SH-SY5Y (cell line): ENCODE data around the gene PTPRO.

Experiments
- GATA2 ChIP-seq: IDR thresholded peaks from 2 replicates; pipeline ENCODE4 v1.6.1; 2011; ENCODE audit warnings: mild to moderate bottlenecking, low read depth, low read length
- GATA3 ChIP-seq: IDR thresholded peaks from 2 replicates; pipeline ENCODE4 v1.6.1; 2011; ENCODE audit warnings: low read depth, mild to moderate bottlenecking, low read length, moderate library complexity

PTPRO gene

GRCh38 chr12:15534874-15535273 is 212.6 kb downstream of the PTPRO start:
- no peak for TF ChIP-seq GATA2

DNA sequence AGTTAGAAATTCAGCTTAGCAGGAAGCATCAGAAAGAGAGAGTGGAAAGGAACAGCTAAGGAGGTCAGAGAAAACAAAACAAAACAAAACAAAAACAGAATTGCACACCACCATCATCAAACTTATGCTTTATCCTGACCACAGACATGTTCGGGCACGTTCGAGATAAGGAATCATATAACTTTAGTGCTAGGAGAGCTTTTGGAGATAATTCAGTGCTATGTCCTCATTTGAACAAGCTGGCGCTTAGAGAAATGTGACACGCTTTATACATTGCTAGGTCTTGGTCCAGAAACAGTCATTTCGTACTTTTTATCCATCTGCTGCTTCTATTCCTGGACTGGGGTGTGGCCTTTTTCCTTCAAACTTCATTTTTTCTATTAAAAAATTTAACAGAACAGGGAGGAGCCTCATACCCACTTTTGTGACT is 213.1 kb downstream of the PTPRO start:
- no peak for TF ChIP-seq GATA2
- no peak for TF ChIP-seq GATA3

DNA sequence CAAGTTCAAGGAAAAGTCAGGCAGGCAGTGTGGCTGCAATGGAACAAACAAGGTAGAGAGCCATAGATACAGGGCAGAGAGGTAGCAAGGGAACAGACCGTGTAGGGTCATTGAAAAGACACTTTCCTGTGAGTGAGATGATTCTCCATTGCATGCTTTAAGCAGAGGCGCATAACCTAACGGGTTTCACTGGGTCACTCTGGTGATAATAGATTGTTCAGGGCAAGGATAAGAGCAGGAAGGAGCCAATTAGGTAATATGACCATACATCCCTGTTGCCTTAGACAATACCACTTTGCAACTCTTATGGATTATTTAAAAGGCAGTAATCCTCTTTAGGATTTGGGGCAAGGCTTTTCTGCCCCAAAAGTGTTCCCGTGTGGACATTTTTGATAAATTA is 214.1 kb downstream of the PTPRO start:
- TF ChIP-seq GATA3 (no peak), GATA2 (no peak)

DNA sequence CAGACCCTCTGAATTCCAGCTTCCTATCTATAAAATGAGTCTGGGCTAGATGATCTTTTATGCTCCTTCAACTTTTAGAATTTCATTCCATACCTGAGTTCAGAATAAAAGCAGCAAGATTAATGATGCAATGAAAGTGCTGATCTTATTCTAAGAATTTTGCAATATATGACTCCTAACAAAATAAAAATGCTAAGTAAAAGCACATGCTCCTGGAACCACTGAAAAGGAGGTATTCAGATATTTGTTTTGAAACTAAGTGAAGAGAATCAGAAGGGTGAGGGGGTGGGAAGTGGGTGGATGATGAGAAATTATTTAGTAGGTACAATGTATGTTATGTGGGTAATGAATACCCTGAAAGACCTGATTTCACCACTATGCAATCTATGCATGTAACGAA is 216.6 kb downstream of the PTPRO start:
- TF ChIP-seq GATA3 (no peak), GATA2 (no peak)

GRCh38 chr12:15540005-15540404 is 217.7 kb downstream of the PTPRO start:
- TF ChIP-seq GATA2 (no peak), GATA3 (no peak)

DNA sequence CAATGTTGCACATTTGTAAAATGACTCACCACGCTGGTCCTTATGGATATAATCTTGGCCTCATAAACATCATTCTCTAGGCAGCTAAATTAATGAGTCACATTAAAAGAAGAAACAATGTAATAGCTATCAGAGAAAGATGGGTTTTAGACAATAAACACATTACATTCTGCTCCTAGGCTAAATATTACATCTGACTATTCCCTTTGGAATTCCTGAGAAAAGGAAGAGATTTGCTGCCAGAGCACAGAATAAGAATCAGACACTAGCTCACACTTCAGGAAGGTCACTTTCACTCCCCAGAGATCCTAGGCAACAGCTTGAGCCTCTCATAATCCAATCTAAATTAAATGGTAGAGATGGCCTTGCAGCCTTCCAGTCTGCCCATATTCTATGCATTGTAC is 218.2 kb downstream of the PTPRO start:
- TF ChIP-seq GATA2 = no peak
- TF ChIP-seq GATA3 = no peak

DNA sequence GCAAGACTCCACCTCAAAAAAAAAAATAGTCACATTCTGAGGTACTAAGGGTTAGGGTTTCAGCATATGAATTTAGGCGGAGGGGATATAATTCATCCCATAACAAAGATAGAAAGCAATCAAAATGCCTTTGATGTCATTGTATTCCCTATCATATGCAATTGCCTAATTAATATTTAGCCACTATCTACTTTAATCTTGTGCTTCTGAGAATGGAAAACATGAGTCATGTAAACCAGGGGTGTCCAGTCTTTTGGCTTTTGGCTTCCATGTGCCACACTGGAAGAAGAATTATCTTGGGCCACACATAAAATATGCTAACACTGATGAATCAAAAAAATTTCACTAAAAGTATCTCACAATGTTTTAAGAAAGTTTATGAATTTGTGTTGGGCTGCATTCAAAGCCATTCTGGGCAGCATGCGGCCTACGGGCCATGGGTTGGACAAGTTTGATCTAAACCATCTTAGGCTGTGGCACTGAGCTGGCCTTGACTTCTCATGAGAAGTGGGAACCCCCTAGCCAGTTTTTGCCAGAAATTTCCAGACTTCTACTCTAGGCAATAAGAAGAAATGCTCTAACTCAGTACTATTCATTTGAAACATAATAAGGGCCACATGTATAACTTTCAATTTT is 219.8 kb downstream of the PTPRO start:
- TF ChIP-seq GATA3 (no peak), GATA2 (no peak)

GRCh38 chr12:15543347-15543746 is 221.0 kb downstream of the PTPRO start:
- TF ChIP-seq GATA2 = no peak
- no peak for TF ChIP-seq GATA3

DNA sequence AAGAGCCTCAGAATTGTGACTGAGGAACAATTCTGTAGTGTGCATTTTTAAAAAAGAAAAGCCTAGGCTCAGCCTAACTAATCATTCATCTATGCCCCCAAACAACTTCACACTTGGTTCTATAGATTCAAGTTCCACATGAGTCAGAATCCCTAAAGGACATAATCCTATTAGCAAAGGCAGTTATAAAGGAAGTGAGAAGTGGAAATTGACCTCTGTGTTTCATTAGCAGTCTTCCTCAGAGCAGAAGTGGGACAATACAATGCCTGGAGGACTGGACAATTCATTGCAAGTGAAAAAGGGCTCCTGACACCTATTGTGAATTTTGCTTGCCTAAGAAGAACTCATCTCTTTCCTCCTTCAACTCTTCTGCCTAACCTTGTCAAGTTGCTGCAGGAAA is 222.3 kb downstream of the PTPRO start:
- no peak for TF ChIP-seq GATA3
- TF ChIP-seq GATA2 = no peak

DNA sequence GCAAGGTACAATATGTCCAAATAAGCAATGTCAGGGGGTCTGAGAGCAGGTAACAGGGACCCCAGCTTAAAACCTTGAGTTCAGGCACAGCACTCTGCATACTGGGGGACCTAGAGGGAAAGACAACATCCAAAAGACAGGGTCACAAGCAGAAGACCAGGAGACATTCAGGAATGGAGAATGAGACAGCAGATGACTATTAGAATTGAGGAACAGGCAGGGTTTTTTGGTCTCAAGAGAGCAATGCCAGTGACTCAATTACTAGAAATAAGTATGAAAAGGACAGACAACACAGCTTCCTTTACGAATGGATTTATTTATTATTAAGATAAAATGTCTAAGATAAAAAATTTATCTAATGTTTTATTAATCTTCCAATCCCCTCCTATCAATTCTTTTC is 223.0 kb downstream of the PTPRO start:
- TF ChIP-seq GATA3 = no peak

GRCh38 chr12:15546102-15546701 is 223.9 kb downstream of the PTPRO start:
- TF ChIP-seq GATA3 (no peak), GATA2 (no peak)

DNA sequence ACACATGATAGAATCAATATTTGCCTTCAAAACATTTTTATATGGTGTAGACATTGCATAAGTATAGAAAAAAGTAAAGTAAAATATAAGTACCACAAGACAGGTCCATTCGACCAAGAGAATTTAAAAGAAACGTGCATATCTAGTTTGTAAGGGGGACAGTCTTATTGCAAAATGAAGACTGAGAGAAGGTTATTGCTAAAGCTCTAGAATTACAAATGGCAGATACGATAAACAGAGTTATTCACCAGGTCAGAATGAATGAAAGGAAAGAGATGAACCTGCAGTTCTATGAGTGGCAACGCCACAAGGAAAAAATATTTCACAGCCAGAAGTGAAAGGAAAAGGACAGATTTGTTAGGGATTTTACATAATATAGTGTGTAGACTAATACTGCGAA is 224.8 kb downstream of the PTPRO start:
- TF ChIP-seq GATA3 (no peak), GATA2 (no peak)

- TF ChIP-seq GATA2 (no peak), GATA3 (no peak)
Measured at GRCh38 chr12:15547691-15548090, 225.4 kb downstream of the PTPRO start.

DNA sequence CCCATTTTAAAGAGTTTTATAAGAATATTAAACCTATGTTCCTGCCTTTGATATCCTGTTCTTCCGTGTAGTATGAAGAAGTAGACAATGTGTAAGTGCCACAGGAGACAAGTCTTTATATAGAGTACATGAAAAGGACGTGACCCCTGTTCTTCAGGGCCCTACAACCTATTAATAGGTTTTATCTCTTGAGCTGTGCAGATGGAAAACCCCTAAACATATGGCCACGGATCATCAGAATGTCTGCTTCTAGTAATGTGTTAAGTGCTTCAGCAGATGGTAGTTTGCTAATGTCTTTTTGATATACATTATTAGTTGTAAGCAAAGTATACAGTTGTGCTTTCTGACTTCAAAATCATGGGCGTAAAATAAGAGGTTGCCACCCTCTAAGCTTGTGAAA is 228.5 kb downstream of the PTPRO start:
- TF ChIP-seq GATA3 (no peak), GATA2 (no peak)

- TF ChIP-seq GATA2 = no peak
- no peak for TF ChIP-seq GATA3
Measured at GRCh38 chr12:15555446-15555845, 233.1 kb downstream of the PTPRO start.

DNA sequence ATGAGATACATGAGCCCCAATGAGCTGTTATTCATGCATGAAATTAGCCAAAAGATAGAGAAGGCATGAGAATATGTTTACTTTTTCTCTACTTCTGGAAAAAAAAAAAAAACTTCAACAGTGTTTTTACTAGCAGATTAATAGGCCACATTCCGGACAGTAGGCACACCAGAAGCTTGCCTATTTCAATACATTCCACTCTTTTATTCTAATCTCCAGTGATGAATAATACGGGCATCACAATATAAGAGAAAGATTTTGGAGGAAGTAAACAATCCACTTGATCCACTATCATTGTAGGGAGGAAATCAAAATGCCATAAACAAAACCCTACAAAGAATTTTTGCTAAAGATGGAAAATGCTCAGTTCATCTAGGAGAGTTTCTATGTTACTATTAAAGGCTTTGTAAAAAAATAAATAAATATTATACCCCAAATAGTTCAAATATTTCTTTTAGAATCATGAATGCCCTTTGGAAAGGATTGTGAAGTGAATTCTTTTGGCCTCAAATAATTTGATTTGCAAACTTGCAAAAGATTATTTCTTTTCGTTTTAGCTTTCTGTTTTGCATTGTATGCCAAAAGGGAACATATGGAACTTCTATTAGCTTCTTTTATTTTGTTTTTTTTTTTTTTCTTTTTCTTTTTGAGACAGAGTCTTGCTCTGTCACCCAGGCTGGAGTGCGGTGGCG is 234.2 kb downstream of the PTPRO start:
- no peak for TF ChIP-seq GATA3
- TF ChIP-seq GATA2 = no peak
